Mesenchymal stem cell (in vitro differentiated cells and primary cell): ENCODE results near the gene CDON.
A peak's percentile ranks its signal among the peaks of the same experiment; 100 is the strongest.

ENCODE experiments used
- DNase-seq: peaks from one replicate; pipeline ENCODE4 v3.0.0-alpha.2; 2013
- H2AFZ ChIP-seq: one replicate; pipeline ENCODE4 v1.6.1; 2013; ENCODE audit warnings: low read depth, mild to moderate bottlenecking, control low read depth, inconsistent platforms, low read length, moderate library complexity
- H2AK5ac ChIP-seq: 2 replicates; pipeline ENCODE4 v1.6.1; 2013; ENCODE audit warnings: low read length, moderate library complexity, mild to moderate bottlenecking, inconsistent platforms; ENCODE audit not compliant: severe bottlenecking
- H2BK120ac ChIP-seq: one replicate; pipeline ENCODE4 v1.6.1; 2013; ENCODE audit warnings: low read depth, mild to moderate bottlenecking, inconsistent platforms, low read length, moderate library complexity
- H2BK12ac ChIP-seq, 2 experiments: one replicate each; pipeline ENCODE4 v1.6.1; 2013; ENCODE audit warnings: inconsistent platforms in 2 of 2, low read length in 2 of 2, mild to moderate bottlenecking in 2 of 2, moderate library complexity in 2 of 2, control low read depth in 1 of 2
- H2BK15ac ChIP-seq: one replicate; pipeline ENCODE4 v1.6.1; 2013; ENCODE audit warnings: mild to moderate bottlenecking, low read depth, inconsistent platforms; ENCODE audit not compliant: poor library complexity, severe bottlenecking
- H2BK5ac ChIP-seq: 2 replicates; pipeline ENCODE4 v1.6.1; 2013; ENCODE audit warnings: low read depth, mild to moderate bottlenecking, low read length, control low read depth, inconsistent platforms; ENCODE audit not compliant: poor library complexity, severe bottlenecking
- H3K14ac ChIP-seq, 2 experiments: one replicate each; pipeline ENCODE4 v1.6.1; 2013; ENCODE audit warnings: inconsistent platforms in 2 of 2, low read length in 2 of 2, control low read depth in 1 of 2, mild to moderate bottlenecking in 1 of 2, moderate library complexity in 1 of 2
- H3K18ac ChIP-seq, 2 experiments: one replicate each; pipeline ENCODE4 v1.6.1; 2013; ENCODE audit warnings: inconsistent platforms in 2 of 2, low read length in 2 of 2, control low read depth in 1 of 2, low read depth in 1 of 2, mild to moderate bottlenecking in 1 of 2
- H3K23ac ChIP-seq, 2 experiments: one replicate each; pipeline ENCODE4 v1.6.1; 2013; ENCODE audit warnings: inconsistent platforms in 2 of 2, low read length in 2 of 2, mild to moderate bottlenecking in 2 of 2, moderate library complexity in 2 of 2, control low read depth in 1 of 2
- H3K27ac ChIP-seq: 2 replicates; pipeline ENCODE4 v1.5.1; 2013; ENCODE audit warnings: mild to moderate bottlenecking, moderate library complexity, low read length, control low read depth, inconsistent platforms; ENCODE audit not compliant: poor library complexity, severe bottlenecking
- H3K27me3 ChIP-seq, 2 experiments: 2 replicates each; pipeline versions ENCODE4 v1.6.1 to v1.7.0; 2013; ENCODE audit warnings: low read length in 2 of 2, mild to moderate bottlenecking in 2 of 2, moderate library complexity in 2 of 2, control low read depth in 1 of 2, inconsistent platforms in 1 of 2; ENCODE audit not compliant: control insufficient read depth in 1 of 2, insufficient read depth in 1 of 2
- H3K36me3 ChIP-seq, 2 experiments: 2 replicates each; pipeline versions ENCODE4 v1.6.1 to v1.7.0; 2013; ENCODE audit warnings: low read length in 2 of 2, control low read depth in 1 of 2, inconsistent platforms in 1 of 2, low read depth in 1 of 2, mild to moderate bottlenecking in 1 of 2; ENCODE audit not compliant: insufficient read depth in 2 of 2, control insufficient read depth in 1 of 2
- H3K4ac ChIP-seq, 2 experiments: one replicate each; pipeline ENCODE4 v1.6.1; 2013; ENCODE audit warnings: inconsistent platforms in 2 of 2, low read length in 2 of 2, mild to moderate bottlenecking in 2 of 2, moderate library complexity in 2 of 2, control low read depth in 1 of 2, low read depth in 1 of 2
- H3K4me1 ChIP-seq: 2 replicates; pipeline ENCODE4 v1.6.1; 2013; ENCODE audit warnings: low read depth, low read length, control low read depth; ENCODE audit not compliant: control insufficient read depth, insufficient read depth
- H3K4me2 ChIP-seq: 2 replicates; pipeline ENCODE4 v1.6.1; 2013; ENCODE audit warnings: low read length, mild to moderate bottlenecking, inconsistent platforms; ENCODE audit not compliant: poor library complexity, severe bottlenecking
- H3K4me3 ChIP-seq, 2 experiments: 2 replicates each; pipeline versions ENCODE4 v1.5.1 to v1.7.0; 2013; ENCODE audit warnings: low read length in 2 of 2, mild to moderate bottlenecking in 2 of 2, control low read depth in 1 of 2, low read depth in 1 of 2; ENCODE audit not compliant: insufficient read depth in 1 of 2
- H3K79me1 ChIP-seq: replicated peaks from 2 replicates; pipeline ENCODE4 v1.6.1; 2013; ENCODE audit warnings: mild to moderate bottlenecking, control low read depth, low read length, inconsistent platforms; ENCODE audit not compliant: poor library complexity, severe bottlenecking
- H3K9ac ChIP-seq: 2 replicates; pipeline ENCODE4 v1.7.0; 2013; ENCODE audit warnings: mild to moderate bottlenecking, low read length, moderate library complexity
- H3K9me3 ChIP-seq: 2 replicates; pipeline ENCODE4 v1.7.0; 2013; ENCODE audit warnings: mild to moderate bottlenecking, low read length; ENCODE audit not compliant: control insufficient read depth
- H4K8ac ChIP-seq: one replicate; pipeline ENCODE4 v1.6.1; 2013; ENCODE audit warnings: inconsistent platforms, mild to moderate bottlenecking, low read length, moderate library complexity
- H4K91ac ChIP-seq: one replicate; pipeline ENCODE4 v1.6.1; 2013; ENCODE audit warnings: mild to moderate bottlenecking, low read length, inconsistent platforms
- WGBS: methylation state at CpG from one replicate; pipeline ENCODE4 v1.1.7; 2013; ENCODE audit warnings: mixed read lengths; 5-methylcytosine and 5-hydroxymethylcytosine counted together

CDON gene

GRCh38 chr11:125959511-125959910, 103.2 kb downstream of the CDON start:
- 93% methylated on average over 5 of the region's 6 CpGs for WGBS
- Histone ChIP-seq H4K91ac (no peak overlapping the region), H2BK15ac (no peak overlapping the region), H2BK5ac (no peak overlapping the region), H3K18ac (no peak overlapping the region), H3K79me1 (no peaks in the 10 kb centered on the region), H3K27ac (no peak overlapping the region), H3K4me3 (no peak overlapping the region), H3K23ac (no peak overlapping the region), H2AFZ (no peak overlapping the region), H4K8ac (no peak overlapping the region), H3K14ac (no peak overlapping the region), H3K4ac (no peak overlapping the region), H3K4me2 (no peak overlapping the region), H3K9me3 (no peaks in the 10 kb centered on the region), H3K4me1 (no peaks in the 10 kb centered on the region), H3K36me3 (peaks cover 3 to 97% of the 10 kb centered on the region in 2 experiments), H2BK12ac (no peak overlapping the region), H3K27me3 (peaks cover 0 to under 1% of the 10 kb centered on the region in 2 experiments), H3K9ac (no peak overlapping the region), H2AK5ac (no peak overlapping the region), H2BK120ac (no peak overlapping the region)
- no peak for DNase-seq

GRCh38 chr11:125958872-125959400, 103.7 kb downstream of the CDON start:
- Histone ChIP-seq H2BK5ac (no peak overlapping the region), H4K8ac (no peak overlapping the region), H2BK120ac (no peak overlapping the region), H3K4me1 (no peaks in the 10 kb centered on the region), H3K9ac (no peak overlapping the region), H2AK5ac (no peak overlapping the region), H3K18ac (no peak overlapping the region), H3K27ac (no peak overlapping the region), H3K4me2 (no peak overlapping the region), H3K79me1 (no peaks in the 10 kb centered on the region), H2BK15ac (no peak overlapping the region), H4K91ac (no peak overlapping the region), H3K9me3 (no peaks in the 10 kb centered on the region), H2AFZ (no peak overlapping the region), H2BK12ac (no peak overlapping the region), H3K4me3 (no peak overlapping the region), H3K4ac (no peak overlapping the region), H3K36me3 (peaks cover 3 to 97% of the 10 kb centered on the region in 2 experiments), H3K14ac (no peak overlapping the region), H3K23ac (no peak overlapping the region), H3K27me3 (peaks cover 0 to 4% of the 10 kb centered on the region in 2 experiments)
- no peak for DNase-seq
- 93% methylated on average over 3 of the region's 4 CpGs for WGBS

- Histone ChIP-seq H2BK15ac (no peak overlapping the region), H2BK12ac (no peak overlapping the region), H3K14ac (no peak overlapping the region), H3K36me3 (peaks cover 3 to 91% of the 10 kb centered on the region in 2 experiments), H4K8ac (no peak overlapping the region), H3K4me3 (peak overlapping the region in 1 of 2 experiments; percentile 14), H3K27me3 (peaks cover 0 to 4% of the 10 kb centered on the region in 2 experiments), H3K9ac (peak overlapping the region; percentile 34), H3K23ac (no peak overlapping the region), H3K18ac (no peak overlapping the region), H2AK5ac (no peak overlapping the region), H3K27ac (no peak overlapping the region), H2BK5ac (no peak overlapping the region), H3K4ac (no peak overlapping the region), H4K91ac (no peak overlapping the region), H2AFZ (no peak overlapping the region), H3K4me1 (peaks cover 1% of the 10 kb centered on the region), H3K4me2 (no peak overlapping the region), H3K79me1 (no peaks in the 10 kb centered on the region), H3K9me3 (no peaks in the 10 kb centered on the region), H2BK120ac (no peak overlapping the region)
- DNase-seq: no peak
- WGBS: 94% methylated on average over 14 of the region's 14 CpGs
Measured at GRCh38 chr11:125957618-125958332, 104.9 kb downstream of the CDON start.

- Histone ChIP-seq H3K4ac (no peak overlapping the region), H3K9me3 (no peaks in the 10 kb centered on the region), H3K9ac (peak overlapping the region; percentile 88), H3K18ac (no peak overlapping the region), H3K27me3 (peaks cover 0 to 4% of the 10 kb centered on the region in 2 experiments), H2BK15ac (no peak overlapping the region), H3K4me3 (peak overlapping the region in 1 of 2 experiments; percentile 16), H3K79me1 (no peaks in the 10 kb centered on the region), H2BK120ac (no peak overlapping the region), H3K27ac (no peak overlapping the region), H2BK5ac (no peak overlapping the region), H2BK12ac (no peak overlapping the region), H2AFZ (no peak overlapping the region), H3K36me3 (peaks cover under 1 to 78% of the 10 kb centered on the region in 2 experiments), H3K14ac (no peak overlapping the region), H3K4me2 (no peak overlapping the region), H3K23ac (no peak overlapping the region), H4K8ac (no peak overlapping the region), H2AK5ac (no peak overlapping the region), H3K4me1 (peaks cover 1% of the 10 kb centered on the region), H4K91ac (no peak overlapping the region)
- 81% methylated on average over 22 of the region's 22 CpGs for WGBS
- DNase-seq: peak; percentile 8
Measured at GRCh38 chr11:125956391-125957134, 106.1 kb downstream of the CDON start.
